ENCODE results near the gene RMI2. TPM values are rescaled to one million over a fixed set of nuclear protein-coding genes. Genes with fewer than 3 reads are reported as not detected.
A peak's percentile ranks its signal among the peaks of the same experiment; 100 is the strongest.

Gene RMI2
- total RNA-seq, 1 donor from 2014 or later, result 2.6 TPM

GRCh38 chr16:11314309-11314894, 30.9 kb upstream of the RMI2 start:
- Histone ChIP-seq H3K4me3 (ENCODE audit: low read depth, low read length) (no peak overlapping the region), H3K36me3 (ENCODE audit: control insufficient read depth, insufficient read depth, low read length) (no peaks in the 10 kb centered on the region), H3K27me3 (ENCODE audit: control insufficient read depth, insufficient read depth, low read length) (no peaks in the 10 kb centered on the region)
- FAIRE-seq (no peak), DNase-seq (ENCODE audit: low read depth) (no peak)
- no peak for TF ChIP-seq CTCF (IDR thresholded peaks at IDR 0.05; ENCODE audit: insufficient read depth, low read length, severe bottlenecking)

GRCh38 chr16:11315510-11315909, 29.7 kb upstream of the RMI2 start:
- no peaks in the 10 kb centered on the region for H3K36me3 ChIP-seq (ENCODE audit: control insufficient read depth, insufficient read depth, low read length)
- peak; percentile 2 for TF ChIP-seq CTCF (IDR thresholded peaks at IDR 0.05; ENCODE audit: insufficient read depth, low read length, severe bottlenecking)
- H3K27me3 ChIP-seq (ENCODE audit: control insufficient read depth, insufficient read depth, low read length), result no peaks in the 10 kb centered on the region
- no peak overlapping the region for H3K4me3 ChIP-seq (ENCODE audit: low read depth, low read length)
- no peak for DNase-seq (ENCODE audit: low read depth)
- FAIRE-seq, result no peak

GRCh38 chr16:11316331-11317015, 28.8 kb upstream of the RMI2 start:
- no peak for FAIRE-seq
- Histone ChIP-seq H3K27me3 (ENCODE audit: control insufficient read depth, insufficient read depth, low read length) (no peaks in the 10 kb centered on the region), H3K4me3 (ENCODE audit: low read depth, low read length) (no peak overlapping the region), H3K36me3 (ENCODE audit: control insufficient read depth, insufficient read depth, low read length) (no peaks in the 10 kb centered on the region)
- DNase-seq (ENCODE audit: low read depth), result no peak
- TF ChIP-seq CTCF (IDR thresholded peaks at IDR 0.05; ENCODE audit: insufficient read depth, low read length, severe bottlenecking), result no peak

GRCh38 chr16:11318817-11319216, 26.4 kb upstream of the RMI2 start:
- TF ChIP-seq CTCF (IDR thresholded peaks at IDR 0.05; ENCODE audit: insufficient read depth, low read length, severe bottlenecking), result no peak
- Histone ChIP-seq H3K27me3 (ENCODE audit: control insufficient read depth, insufficient read depth, low read length) (no peaks in the 10 kb centered on the region), H3K4me3 (ENCODE audit: low read depth, low read length) (no peak overlapping the region), H3K36me3 (ENCODE audit: control insufficient read depth, insufficient read depth, low read length) (no peaks in the 10 kb centered on the region)
- DNase-seq (ENCODE audit: low read depth) (no peak), FAIRE-seq (no peak)

GRCh38 chr16:11319529-11320146, 25.6 kb upstream of the RMI2 start:
- DNase-seq (ENCODE audit: low read depth) (no peak), FAIRE-seq (no peak)
- Histone ChIP-seq H3K4me3 (ENCODE audit: low read depth, low read length) (no peak overlapping the region), H3K27me3 (ENCODE audit: control insufficient read depth, insufficient read depth, low read length) (no peaks in the 10 kb centered on the region), H3K36me3 (ENCODE audit: control insufficient read depth, insufficient read depth, low read length) (no peaks in the 10 kb centered on the region)
- no peak for TF ChIP-seq CTCF (IDR thresholded peaks at IDR 0.05; ENCODE audit: insufficient read depth, low read length, severe bottlenecking)
